SU-DHL-6 (cell line): ENCODE results near the gene AHRR.
"Not testable (repeated sequence)": the region's sequence is repeated elsewhere in the genome, so short reads cannot be mapped to it uniquely, and the experiment has no call there.

Experiments
- CTCF ChIP-seq: fragments of 200-600 bp; sonication (generic); IDR thresholded peaks from one replicate; pipeline ENCODE4 v1.5.1; 2017; ENCODE audit warnings: antibody characterized with exemption, mild to moderate bottlenecking, low read length, moderate library complexity; ENCODE audit not compliant: insufficient read depth, poor library complexity, severe bottlenecking
- EZH2phosphoT487 ChIP-seq: fragments of 200-600 bp; sonication (generic), shearing (Covaris generic); conservative IDR thresholded peaks from 2 replicates; pipeline ENCODE4 v1.6.1; 2018; ENCODE audit warnings: mild to moderate bottlenecking, antibody characterized with exemption, low read length, moderate library complexity, mixed read lengths

GRCh38 chr5:300691-301435 is 20.7 kb upstream of the AHRR start:
- not testable (repeated sequence) for TF ChIP-seq EZH2phosphoT487, CTCF
